ENCODE results near the gene CCDC91.

Gene CCDC91

GRCh38 chr12:28543021-28543890 lies 353.0 kb downstream of the CCDC91 start:
- H3K36me3 ChIP-seq (ENCODE audit: control insufficient read depth in 4 of 4, insufficient read depth in 4 of 4, low read length in 3 of 4), result no peaks in the 10 kb centered on the region
- no peaks in the 10 kb centered on the region for H3K9me3 ChIP-seq (ENCODE audit: control extremely low read depth in 1 of 5, control insufficient read depth in 4 of 5, insufficient read depth in 2 of 5, low read depth in 1 of 5, low read length in 4 of 5)
- peak in 2 of 3 donors; percentile 24 to 40 for DNase-seq
- no peak overlapping the region for H3K4me3 ChIP-seq (ENCODE audit: control insufficient read depth in 1 of 7, extremely low read depth in 1 of 7, insufficient read depth in 4 of 7, low read depth in 2 of 7, low read length in 6 of 7)
- POLR2A ChIA-PET, result no interaction called here
- CTCF ChIA-PET, result interaction anchor here (1.3 kb wide), 1 partner anchor 13 kb away, joined by 4 read pairs; no protein-coding TSS in a partner anchor
- H3K27ac ChIP-seq (ENCODE audit: insufficient read depth in 1 of 2, low read depth in 1 of 2, low read length in 2 of 2, poor library complexity in 1 of 2, severe bottlenecking in 2 of 2), result peak overlapping the region in 1 of 2 experiments; percentile 23
- H3K4me1 ChIP-seq (ENCODE audit: control extremely low read depth in 1 of 4, control insufficient read depth in 4 of 4, insufficient read depth in 4 of 4, low read length in 3 of 4), result no peaks in the 10 kb centered on the region
- H3K27me3 ChIP-seq (replicated peaks in 2 of 5; ENCODE audit: control insufficient read depth in 4 of 5, insufficient read depth in 5 of 5, low read length in 4 of 5), result no peaks in the 10 kb centered on the region
- 93% methylated on average over 4 of the region's 10 CpGs for WGBS (ENCODE audit: insufficient coverage)

DNA sequence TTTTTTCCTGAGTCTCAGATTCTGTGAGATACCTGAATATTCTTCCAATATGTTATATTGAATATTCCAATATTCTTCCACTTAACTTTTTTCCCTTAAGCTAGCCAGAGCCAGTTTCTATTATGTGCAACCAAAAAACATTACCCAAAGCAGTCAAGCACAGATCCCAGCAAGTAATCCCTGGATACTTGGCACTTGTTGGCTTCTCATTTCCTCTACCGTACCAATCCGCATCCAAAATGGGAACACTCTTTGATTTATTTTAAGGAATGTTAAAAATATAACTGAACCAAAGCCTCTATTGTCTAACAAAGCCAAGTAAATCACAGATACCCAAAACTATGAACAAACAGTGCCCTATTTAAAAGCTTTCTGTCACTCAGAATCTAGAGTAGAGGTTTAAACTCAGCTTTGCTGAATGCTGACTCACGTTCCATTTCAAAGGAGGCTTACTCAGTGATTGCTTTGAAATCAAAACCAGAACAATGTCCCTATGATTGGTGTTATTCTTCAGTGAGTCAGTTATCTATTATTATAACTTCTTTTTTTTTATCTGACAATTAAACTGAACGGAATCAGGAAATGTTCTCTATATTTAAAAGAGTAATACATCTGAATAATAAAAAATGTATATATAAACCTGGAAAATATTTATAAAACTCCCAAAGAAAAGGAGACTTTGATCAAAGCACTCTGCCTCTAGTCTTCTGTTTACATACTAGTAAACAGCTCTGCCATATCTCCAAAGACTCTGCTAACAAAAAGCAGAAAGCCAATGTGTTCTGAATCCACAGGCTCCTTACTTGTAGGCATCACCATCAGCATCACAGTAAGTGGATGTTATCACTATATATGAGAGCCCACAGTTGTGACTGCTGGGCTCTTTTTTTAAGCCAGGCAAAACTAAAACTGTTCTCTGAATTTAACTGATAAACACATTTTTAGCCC lies 360.8 kb downstream of the CCDC91 start:
- DNase-seq, result no peak
- Histone ChIP-seq H3K9me3 (ENCODE audit: control extremely low read depth in 1 of 5, control insufficient read depth in 4 of 5, insufficient read depth in 2 of 5, low read depth in 1 of 5, low read length in 4 of 5) (no peaks in the 10 kb centered on the region), H3K4me3 (ENCODE audit: control insufficient read depth in 1 of 7, extremely low read depth in 1 of 7, insufficient read depth in 4 of 7, low read depth in 2 of 7, low read length in 6 of 7) (no peak overlapping the region), H3K27ac (ENCODE audit: insufficient read depth in 1 of 2, low read depth in 1 of 2, low read length in 2 of 2, poor library complexity in 1 of 2, severe bottlenecking in 2 of 2) (no peak overlapping the region), H3K36me3 (ENCODE audit: control insufficient read depth in 4 of 4, insufficient read depth in 4 of 4, low read length in 3 of 4) (peaks cover 0 to 2% (median 0%) of the 10 kb centered on the region in 4 experiments), H3K27me3 (replicated peaks in 2 of 5; ENCODE audit: control insufficient read depth in 4 of 5, insufficient read depth in 5 of 5, low read length in 4 of 5) (no peaks in the 10 kb centered on the region), H3K4me1 (ENCODE audit: control extremely low read depth in 1 of 4, control insufficient read depth in 4 of 4, insufficient read depth in 4 of 4, low read length in 3 of 4) (no peaks in the 10 kb centered on the region)
- ChIA-PET POLR2A (no interaction called here), CTCF (no interaction called here)
- 100% methylated on average over 1 of the region's 4 CpGs for WGBS (ENCODE audit: insufficient coverage)

DNA sequence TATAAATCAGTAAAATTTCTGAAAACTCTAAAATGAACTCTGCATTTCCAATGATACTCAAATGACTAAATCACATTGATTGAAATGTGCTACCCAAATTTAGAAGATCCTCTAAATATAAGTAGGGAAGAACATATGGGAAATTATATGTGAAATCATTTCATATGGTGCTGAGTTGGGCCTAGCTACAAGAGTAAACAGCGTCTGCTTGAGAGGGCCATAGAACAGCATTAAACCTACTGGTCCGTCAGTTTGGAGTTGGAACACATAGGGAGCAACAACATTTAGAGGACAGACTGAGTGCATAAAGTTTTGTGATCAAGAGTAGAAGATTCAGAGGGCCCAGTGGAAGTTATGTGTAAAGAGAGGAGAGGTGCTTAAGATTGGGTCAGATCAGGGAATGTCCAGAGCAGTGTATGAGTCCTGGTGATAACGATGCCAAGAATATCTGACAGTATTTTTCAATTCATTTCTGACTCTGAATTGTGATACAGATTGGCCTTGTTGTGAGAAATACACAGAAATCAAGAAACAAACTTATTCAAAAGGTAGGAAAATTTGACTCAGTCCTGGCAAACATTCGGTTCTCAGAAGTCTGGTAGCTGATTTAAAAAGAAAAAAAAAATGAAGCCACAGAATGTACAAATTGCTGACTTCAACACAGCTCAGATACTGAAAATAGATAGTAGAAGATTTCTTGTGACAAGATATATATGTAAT lies 362.2 kb downstream of the CCDC91 start:
- POLR2A ChIA-PET, result no interaction called here
- Histone ChIP-seq H3K36me3 (ENCODE audit: control insufficient read depth in 4 of 4, insufficient read depth in 4 of 4, low read length in 3 of 4) (peaks cover 0 to 2% (median 0%) of the 10 kb centered on the region in 4 experiments), H3K4me3 (ENCODE audit: control insufficient read depth in 1 of 7, extremely low read depth in 1 of 7, insufficient read depth in 4 of 7, low read depth in 2 of 7, low read length in 6 of 7) (no peak overlapping the region), H3K9me3 (ENCODE audit: control extremely low read depth in 1 of 5, control insufficient read depth in 4 of 5, insufficient read depth in 2 of 5, low read depth in 1 of 5, low read length in 4 of 5) (no peaks in the 10 kb centered on the region), H3K27ac (ENCODE audit: insufficient read depth in 1 of 2, low read depth in 1 of 2, low read length in 2 of 2, poor library complexity in 1 of 2, severe bottlenecking in 2 of 2) (no peak overlapping the region), H3K4me1 (ENCODE audit: control extremely low read depth in 1 of 4, control insufficient read depth in 4 of 4, insufficient read depth in 4 of 4, low read length in 3 of 4) (no peaks in the 10 kb centered on the region), H3K27me3 (replicated peaks in 2 of 5; ENCODE audit: control insufficient read depth in 4 of 5, insufficient read depth in 5 of 5, low read length in 4 of 5) (no peaks in the 10 kb centered on the region)
- DNase-seq, result no peak
- CTCF ChIA-PET, result no interaction called here
- 96% methylated on average over 3 of the region's 4 CpGs for WGBS (ENCODE audit: insufficient coverage)

DNA sequence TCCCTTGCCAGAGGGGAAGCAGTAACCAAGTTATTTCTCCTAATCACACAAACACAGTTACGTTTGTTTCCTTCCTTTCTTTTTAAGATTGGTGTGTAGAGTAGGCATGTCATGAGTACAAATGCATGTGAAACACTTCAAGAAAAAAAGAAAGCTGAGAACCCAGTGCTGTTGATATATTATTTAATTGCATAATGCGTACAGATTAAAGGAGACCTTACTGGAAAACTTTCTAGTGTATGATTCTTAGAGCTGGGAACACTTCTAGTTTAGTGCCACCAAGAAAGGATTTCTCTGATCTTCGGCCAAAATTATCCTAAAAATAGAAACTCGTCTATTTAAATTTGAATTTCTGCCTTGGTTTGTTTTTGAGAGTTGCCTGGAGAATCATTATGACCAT lies 365.5 kb downstream of the CCDC91 start:
- Histone ChIP-seq H3K27ac (ENCODE audit: insufficient read depth in 1 of 2, low read depth in 1 of 2, low read length in 2 of 2, poor library complexity in 1 of 2, severe bottlenecking in 2 of 2) (no peak overlapping the region), H3K27me3 (replicated peaks in 2 of 5; ENCODE audit: control insufficient read depth in 4 of 5, insufficient read depth in 5 of 5, low read length in 4 of 5) (no peaks in the 10 kb centered on the region), H3K9me3 (ENCODE audit: control extremely low read depth in 1 of 5, control insufficient read depth in 4 of 5, insufficient read depth in 2 of 5, low read depth in 1 of 5, low read length in 4 of 5) (no peaks in the 10 kb centered on the region), H3K4me3 (ENCODE audit: control insufficient read depth in 1 of 7, extremely low read depth in 1 of 7, insufficient read depth in 4 of 7, low read depth in 2 of 7, low read length in 6 of 7) (no peak overlapping the region), H3K4me1 (ENCODE audit: control extremely low read depth in 1 of 4, control insufficient read depth in 4 of 4, insufficient read depth in 4 of 4, low read length in 3 of 4) (no peaks in the 10 kb centered on the region), H3K36me3 (ENCODE audit: control insufficient read depth in 4 of 4, insufficient read depth in 4 of 4, low read length in 3 of 4) (peaks cover 0 to 2% (median 0%) of the 10 kb centered on the region in 4 experiments)
- CTCF ChIA-PET, result no interaction called here
- WGBS (ENCODE audit: insufficient coverage), result 100% methylated on average over 3 of the region's 4 CpGs
- DNase-seq, result no peak
- POLR2A ChIA-PET, result no interaction called here

- H3K27ac ChIP-seq (ENCODE audit: insufficient read depth in 1 of 2, low read depth in 1 of 2, low read length in 2 of 2, poor library complexity in 1 of 2, severe bottlenecking in 2 of 2), result no peak overlapping the region
- ChIA-PET POLR2A (no interaction called here), CTCF (interaction anchor here (1.0 to 1.2 kb wide), 2 partner anchors 13 to 24 kb away, joined by 3 to 4 read pairs; no protein-coding TSS in a partner anchor)
- no peaks in the 10 kb centered on the region for H3K9me3 ChIP-seq (ENCODE audit: control extremely low read depth in 1 of 5, control insufficient read depth in 4 of 5, insufficient read depth in 2 of 5, low read depth in 1 of 5, low read length in 4 of 5)
- no peaks in the 10 kb centered on the region for H3K4me1 ChIP-seq (ENCODE audit: control extremely low read depth in 1 of 4, control insufficient read depth in 4 of 4, insufficient read depth in 4 of 4, low read length in 3 of 4)
- WGBS (ENCODE audit: insufficient coverage), result no CpG with 5 or more reads among the region's 1 CpG
- H3K4me3 ChIP-seq (ENCODE audit: control insufficient read depth in 1 of 7, extremely low read depth in 1 of 7, insufficient read depth in 4 of 7, low read depth in 2 of 7, low read length in 6 of 7), result no peak overlapping the region
- DNase-seq, result no peak
- no peaks in the 10 kb centered on the region for H3K27me3 ChIP-seq (replicated peaks in 2 of 5; ENCODE audit: control insufficient read depth in 4 of 5, insufficient read depth in 5 of 5, low read length in 4 of 5)
- peaks cover 0 to 2% (median 0%) of the 10 kb centered on the region in 4 experiments for H3K36me3 ChIP-seq (ENCODE audit: control insufficient read depth in 4 of 4, insufficient read depth in 4 of 4, low read length in 3 of 4)
Measured at GRCh38 chr12:28558250-28558649, 368.0 kb downstream of the CCDC91 start.

GRCh38 chr12:28563286-28563685 lies 373.0 kb downstream of the CCDC91 start:
- Histone ChIP-seq H3K27me3 (replicated peaks in 2 of 5; ENCODE audit: control insufficient read depth in 4 of 5, insufficient read depth in 5 of 5, low read length in 4 of 5) (no peaks in the 10 kb centered on the region), H3K27ac (ENCODE audit: insufficient read depth in 1 of 2, low read depth in 1 of 2, low read length in 2 of 2, poor library complexity in 1 of 2, severe bottlenecking in 2 of 2) (no peak overlapping the region), H3K4me3 (ENCODE audit: control insufficient read depth in 1 of 7, extremely low read depth in 1 of 7, insufficient read depth in 4 of 7, low read depth in 2 of 7, low read length in 6 of 7) (no peak overlapping the region), H3K9me3 (ENCODE audit: control extremely low read depth in 1 of 5, control insufficient read depth in 4 of 5, insufficient read depth in 2 of 5, low read depth in 1 of 5, low read length in 4 of 5) (no peaks in the 10 kb centered on the region), H3K4me1 (ENCODE audit: control extremely low read depth in 1 of 4, control insufficient read depth in 4 of 4, insufficient read depth in 4 of 4, low read length in 3 of 4) (no peaks in the 10 kb centered on the region), H3K36me3 (ENCODE audit: control insufficient read depth in 4 of 4, insufficient read depth in 4 of 4, low read length in 3 of 4) (no peaks in the 10 kb centered on the region)
- CTCF ChIA-PET, result no interaction called here
- DNase-seq, result no peak
- POLR2A ChIA-PET, result no interaction called here
- 100% methylated on average over 1 of the region's 3 CpGs for WGBS (ENCODE audit: insufficient coverage)

Data from common myeloid progenitor, CD34-positive (primary cell).